GM21825 (cell line): ENCODE data around the gene PDSS1.

Experiments used
- ATAC-seq: cut with Tn5 transposase; IDR thresholded peaks from one replicate; pipeline ENCODE4 v1.9.1; 2021; ENCODE audit warnings: mild to moderate bottlenecking, moderate library complexity; ENCODE audit not compliant: unreplicated experiment

The PDSS1 gene

GRCh38 chr10:26697922-26698608, 564 bp downstream of the PDSS1 start:
- ATAC-seq: no peak

GRCh38 chr10:26698909-26699308, 1.4 kb downstream of the PDSS1 start:
- ATAC-seq: no peak

GRCh38 chr10:26699631-26700030, 2.1 kb downstream of the PDSS1 start:
- no peak for ATAC-seq

DNA sequence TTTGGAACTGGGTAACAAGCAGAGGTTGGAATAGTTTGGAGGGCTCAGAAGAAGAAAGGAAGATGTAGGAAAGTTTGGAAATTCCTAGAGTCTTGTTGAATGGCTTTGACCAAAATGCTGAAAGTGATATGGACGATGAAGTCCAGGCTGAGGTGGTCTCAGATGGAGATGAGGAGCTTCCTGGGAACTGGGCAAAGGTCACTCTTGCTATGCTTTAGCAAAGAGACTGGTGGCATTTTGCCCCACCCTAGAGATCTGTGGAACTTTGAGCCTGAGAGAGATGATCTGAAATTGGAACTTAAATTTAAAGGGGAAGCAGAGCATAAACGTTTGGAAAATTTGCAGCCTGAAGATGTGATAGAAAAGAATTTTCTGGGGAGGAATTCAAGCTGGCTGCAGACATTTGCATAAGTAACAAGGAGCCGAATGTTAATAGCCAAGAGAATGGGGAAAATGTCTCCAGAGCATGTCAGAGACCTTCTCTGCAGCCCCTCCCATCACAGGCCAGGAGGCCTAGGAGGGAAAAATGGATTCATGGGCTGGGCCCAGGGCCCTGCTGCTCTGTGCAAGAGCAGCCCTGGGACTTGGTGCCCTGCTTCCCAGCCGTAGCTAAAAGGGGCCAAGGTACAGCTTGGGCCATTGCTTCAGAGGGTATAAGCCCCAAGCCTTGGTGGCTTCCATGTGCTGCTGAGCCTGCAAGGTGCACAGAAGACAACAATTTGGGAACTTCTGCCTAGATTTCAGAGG, 3.6 kb downstream of the PDSS1 start:
- no peak for ATAC-seq

DNA sequence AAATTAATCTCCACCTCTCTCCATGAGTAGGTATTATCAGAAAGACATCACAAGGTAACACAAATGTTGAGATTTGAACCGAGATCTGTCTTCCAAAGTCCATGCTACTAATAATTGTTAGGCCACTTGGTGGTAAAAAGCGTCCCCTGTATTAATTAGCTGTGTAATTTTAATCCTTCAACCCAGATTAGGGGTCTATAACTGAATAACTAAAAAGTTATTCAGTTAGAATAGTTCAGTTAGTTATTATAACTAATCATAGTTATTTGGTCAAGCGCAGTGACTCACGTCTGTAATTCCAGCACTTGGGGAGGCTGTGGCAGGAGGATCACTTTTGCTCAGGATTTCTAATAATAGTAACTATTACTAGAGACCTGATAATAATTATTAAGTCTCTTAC, 5.6 kb downstream of the PDSS1 start:
- ATAC-seq: no peak

DNA sequence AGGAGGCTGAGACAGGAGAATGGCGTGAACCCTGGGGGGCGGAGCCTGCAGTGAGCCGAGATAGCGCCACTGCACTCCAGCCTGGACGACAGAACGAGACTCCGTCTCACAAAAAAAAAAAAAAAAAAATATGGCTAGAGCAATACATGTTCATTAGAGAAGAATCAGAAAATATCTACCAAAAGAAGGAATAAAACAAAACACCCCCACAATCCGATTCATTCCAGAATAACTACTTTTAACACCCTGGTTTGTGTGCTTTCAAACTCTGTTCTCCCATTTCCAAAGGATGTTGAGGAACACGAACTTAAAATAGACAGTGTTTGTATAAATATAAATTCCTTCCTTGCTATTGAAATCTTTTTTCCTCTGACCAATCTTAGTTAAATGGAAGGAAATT, 6.5 kb downstream of the PDSS1 start:
- no peak for ATAC-seq

GRCh38 chr10:26706206-26706605, 8.7 kb downstream of the PDSS1 start:
- ATAC-seq: no peak

DNA sequence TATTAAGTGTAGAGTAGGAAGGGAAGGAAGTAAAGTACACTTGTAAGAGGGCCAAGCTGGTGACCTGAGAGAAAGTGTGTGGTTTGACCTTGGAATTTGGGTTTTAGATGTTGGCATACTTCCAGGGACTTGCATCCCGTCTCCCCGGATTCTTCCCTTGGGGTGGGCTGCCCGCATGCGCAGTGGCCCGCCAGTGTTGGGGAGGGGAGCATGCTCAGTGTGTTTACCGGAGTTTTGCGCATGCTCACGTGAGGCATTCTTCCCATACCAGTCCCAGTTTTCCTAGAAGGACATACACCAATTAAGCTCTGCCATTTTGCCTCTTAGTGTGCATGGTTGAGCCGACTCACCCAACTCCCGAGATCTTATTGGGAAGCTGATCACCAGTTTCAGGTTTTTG, 9.4 kb downstream of the PDSS1 start:
- no peak for ATAC-seq

GRCh38 chr10:26711324-26711723, 13.8 kb downstream of the PDSS1 start:
- ATAC-seq: no peak

DNA sequence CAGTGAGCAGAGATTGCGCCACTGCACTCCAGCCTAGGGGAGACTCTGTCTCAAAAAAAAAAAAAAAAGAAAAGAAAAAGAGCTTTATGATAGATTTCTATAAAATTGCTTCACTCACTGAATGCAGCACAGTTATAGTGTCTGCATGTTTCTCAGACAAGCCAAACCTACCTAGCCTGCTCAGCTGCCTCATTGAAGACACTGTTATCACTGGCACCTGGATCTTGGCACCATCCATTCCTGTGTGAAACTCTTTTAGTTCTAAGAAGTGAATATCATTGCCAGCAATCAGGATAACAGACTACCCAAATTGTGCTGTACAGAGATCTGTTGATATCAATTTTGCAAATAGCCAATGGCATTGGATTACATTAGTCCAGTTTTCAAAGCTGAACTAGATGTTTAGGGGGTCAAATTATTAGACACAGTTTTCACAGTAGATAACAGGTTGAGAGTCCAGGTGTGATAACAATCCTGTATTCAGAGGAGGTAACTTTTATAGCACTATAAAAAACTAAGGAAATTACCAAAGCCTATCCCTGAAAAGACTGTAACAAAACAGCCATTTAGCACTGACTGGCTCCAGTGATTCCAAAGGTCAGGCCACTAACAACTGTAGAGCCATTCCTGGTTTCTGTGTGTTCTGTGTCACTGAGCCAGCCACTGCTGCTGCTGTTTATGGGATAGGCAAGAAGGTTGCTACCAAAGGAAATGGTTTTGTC, 17.1 kb downstream of the PDSS1 start:
- no peak for ATAC-seq

GRCh38 chr10:26715137-26715487, 17.6 kb downstream of the PDSS1 start:
- ATAC-seq: no peak

DNA sequence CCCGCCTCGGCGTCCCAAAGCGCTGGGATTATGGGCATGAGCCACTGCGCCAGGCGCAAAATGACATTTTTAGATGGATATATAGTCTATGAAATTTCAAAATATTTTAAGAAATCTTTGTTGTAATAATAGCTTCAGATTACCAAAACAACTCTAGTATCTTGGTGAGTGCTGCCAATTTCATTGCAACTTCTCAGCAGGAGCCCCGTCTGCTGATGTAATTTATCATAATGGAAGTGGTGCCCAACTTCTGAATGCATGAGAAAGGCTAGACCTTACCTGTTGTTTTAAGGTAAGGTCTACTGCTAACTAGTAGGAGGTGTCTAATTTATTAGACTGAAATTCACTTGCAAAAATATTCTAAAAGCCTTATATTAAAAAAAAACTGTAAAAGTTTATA, 20.0 kb downstream of the PDSS1 start:
- ATAC-seq: no peak

GRCh38 chr10:26721561-26721960, 24.1 kb downstream of the PDSS1 start:
- no peak for ATAC-seq

GRCh38 chr10:26723016-26723415, 25.5 kb downstream of the PDSS1 start:
- ATAC-seq: no peak

DNA sequence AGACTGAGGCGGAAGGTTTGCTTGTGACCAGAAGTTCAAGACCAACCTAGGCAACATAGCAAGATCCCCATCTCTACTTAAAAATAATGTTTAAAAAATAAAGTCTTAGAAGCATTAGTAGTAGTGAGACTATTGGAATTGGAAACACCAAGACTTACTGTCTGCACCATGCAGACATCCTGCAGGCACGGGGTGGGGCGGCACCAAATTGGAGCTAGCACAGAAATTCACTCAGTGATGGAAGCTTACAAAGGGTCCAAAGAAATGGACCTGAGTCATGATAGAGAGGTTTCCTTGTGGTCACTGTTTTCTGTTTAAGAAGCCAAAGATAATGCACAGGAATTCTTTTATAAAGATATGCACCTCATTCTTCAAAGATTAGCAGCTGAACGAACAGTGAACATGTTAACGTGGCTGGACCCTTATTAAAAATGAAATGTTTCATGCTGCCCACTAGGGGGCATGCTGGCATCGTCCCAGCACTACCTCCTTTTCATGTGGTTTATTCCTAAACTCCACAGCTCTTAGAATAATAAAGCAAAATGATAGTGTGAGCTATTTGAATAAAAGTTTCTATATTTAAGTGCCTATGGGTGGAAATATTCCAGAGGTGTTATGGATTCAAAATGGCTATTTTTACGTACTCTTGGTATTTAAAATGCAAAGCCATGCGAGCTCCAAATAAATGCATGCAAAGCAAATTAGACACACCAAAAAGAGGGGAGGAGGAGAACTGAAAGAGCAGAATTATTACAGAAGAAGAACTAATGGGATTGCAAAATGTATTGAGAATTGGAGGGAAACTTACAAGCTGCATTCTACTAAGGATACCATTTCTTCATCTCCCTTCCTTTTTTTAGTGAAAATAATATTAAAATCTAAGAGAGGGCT, 28.6 kb downstream of the PDSS1 start:
- ATAC-seq: no peak

DNA sequence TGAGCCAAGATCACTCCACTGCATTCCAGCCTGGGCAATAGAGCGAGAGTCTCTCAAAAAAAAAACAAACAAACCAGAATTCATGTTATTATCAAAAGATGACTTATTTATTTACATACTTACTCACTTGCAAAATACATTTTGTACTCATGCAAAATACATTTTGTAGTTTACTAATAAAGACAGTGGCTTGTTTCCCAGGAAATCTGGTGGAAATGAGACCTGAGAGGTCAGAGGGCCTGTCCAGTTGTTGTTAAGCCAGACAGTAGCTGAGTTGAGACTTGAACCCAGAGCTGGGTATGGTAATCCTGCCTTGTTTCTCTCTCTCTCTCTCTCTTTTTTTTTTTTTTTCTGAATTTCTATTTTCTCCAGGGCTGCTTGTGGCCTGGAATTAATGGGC, 29.5 kb downstream of the PDSS1 start:
- no peak for ATAC-seq

- ATAC-seq: no peak
These were observed 31.5 kb downstream of the PDSS1 start for GRCh38 chr10:26728957-26729356.

DNA sequence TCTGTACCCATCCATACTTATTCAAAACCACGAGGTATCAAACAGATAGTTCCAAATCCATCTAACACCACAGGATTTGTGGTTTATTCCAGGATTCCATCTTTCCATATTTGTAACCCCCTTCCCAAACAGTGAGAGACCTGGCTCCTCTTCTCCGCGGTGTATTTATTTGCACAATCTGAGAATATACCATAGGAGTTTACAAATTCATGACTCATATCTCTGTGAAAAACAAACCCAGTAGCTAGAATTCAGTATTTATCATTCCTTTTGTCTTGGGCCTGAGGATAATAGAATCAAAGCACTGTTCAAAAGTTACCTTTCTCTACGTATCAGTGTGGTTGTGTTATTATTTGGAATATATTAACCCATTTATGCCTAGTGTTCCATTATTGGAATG, 31.9 kb downstream of the PDSS1 start:
- ATAC-seq: no peak

DNA sequence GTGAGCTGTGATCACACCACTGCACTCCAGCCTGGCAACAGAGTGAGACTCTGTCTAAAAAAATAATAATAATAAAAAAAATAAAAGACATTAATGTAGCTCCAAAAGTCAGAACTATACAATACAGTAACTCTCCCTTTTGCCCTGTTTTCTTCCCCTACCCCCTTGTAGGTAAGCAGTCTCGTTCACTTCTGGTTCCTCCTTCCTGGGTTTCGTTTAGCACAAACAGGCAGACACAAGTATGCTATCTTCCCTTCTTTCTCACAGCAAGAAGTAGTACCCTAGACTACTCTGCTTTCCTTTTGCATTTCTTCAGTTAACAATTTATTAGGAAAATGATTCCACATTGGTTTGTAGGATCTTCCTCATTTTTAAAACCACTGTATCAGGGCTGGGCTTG, 33.1 kb downstream of the PDSS1 start:
- ATAC-seq: no peak

- ATAC-seq: no peak
These were observed 36.5 kb downstream of the PDSS1 start for GRCh38 chr10:26733750-26734568.
